Right atrium auricular region (tissue), 2 donors: Measurements from ENCODE around the gene CCDC158. TPM values are rescaled to one million over a fixed set of nuclear protein-coding genes. Genes with fewer than 3 reads are reported as not detected.

ENCODE experiments used
- DNase-seq: peaks from one replicate; pipeline ENCODE4 v3.0.0-alpha.2; 2019; ENCODE audit warnings: low spot score
- H3K27ac ChIP-seq, 2 donors: fragments of 200-600 bp; sonication (generic); 1 replicate in 1 of 2; 2 replicates in 1 of 2; pipeline ENCODE4 v1.5.1; 2016 to 2019
- H3K27me3 ChIP-seq, 2 donors: fragments of 200-600 bp; sonication (generic); one replicate each; pipeline versions ENCODE4 v1.5.1 to v1.6.0; 2017 to 2019
- H3K36me3 ChIP-seq: fragments of 200-600 bp; sonication (generic); one replicate; pipeline ENCODE4 v1.5.1; 2016
- H3K4me1 ChIP-seq, 2 donors: fragments of 200-600 bp; sonication (generic); one replicate each; pipeline versions ENCODE4 v1.5.1 to v1.6.0; 2017 to 2019
- H3K4me3 ChIP-seq, 2 donors: fragments of 200-600 bp; sonication (generic); 1 replicate in 1 of 2; 2 replicates in 1 of 2; pipeline ENCODE4 v1.5.1; 2017 to 2019; ENCODE audit warnings: mild to moderate bottlenecking in 1 of 2, moderate library complexity in 1 of 2
- H3K9me3 ChIP-seq, 2 donors: fragments of 200-600 bp; sonication (generic); one replicate each; pipeline ENCODE4 v1.5.1; 2019
- total RNA-seq, 2 donors: library from RNA; depleted of rRNA; stranded (reverse); fragments of >200 nt; gene quantifications; one replicate each; pipeline ENCODE4 v1.1.0, GENCODE V29; 2016
- TF ChIP-seq, protein P1 (sequence below), 2 donors: fragments of 200-600 bp; sonication (generic); IDR thresholded peaks; one replicate each; pipeline ENCODE4 v1.5.1; 2019; ENCODE audit warnings: antibody characterized with exemption in 2 of 2

The CCDC158 gene
- total RNA-seq, 2 donors from 2014 or later, result 0.19 to 0.79 TPM

DNA sequence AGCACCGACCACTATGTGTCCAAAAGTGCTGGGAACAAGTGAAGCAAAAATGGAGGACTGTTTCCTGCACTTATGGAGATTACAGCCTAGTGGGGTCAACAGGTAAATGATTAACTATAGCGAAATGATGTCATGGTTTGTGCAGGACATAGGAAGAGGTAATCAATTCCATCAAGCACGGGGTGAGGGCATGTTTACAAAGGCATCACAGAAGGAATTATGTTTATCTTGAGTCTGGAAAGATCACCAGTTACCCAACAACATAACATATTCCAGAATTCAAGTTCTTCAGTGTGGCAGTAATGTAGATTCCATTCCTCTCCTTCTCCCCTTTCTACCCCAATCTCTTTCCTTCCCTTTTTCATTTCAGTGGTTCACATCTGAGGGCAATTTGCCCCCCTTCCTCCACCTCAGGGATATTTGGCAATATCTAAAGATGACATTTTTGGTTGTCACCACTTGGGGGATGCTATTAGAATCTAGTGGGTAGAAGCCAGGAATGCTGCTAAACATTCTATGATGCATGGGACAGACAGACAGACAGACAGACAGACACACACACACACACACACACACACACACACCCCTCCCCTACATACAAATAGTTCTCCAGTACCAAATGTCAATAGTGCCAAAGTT is 145.3 kb downstream of the CCDC158 start:
- H3K27me3 ChIP-seq, result no peaks in the 10 kb centered on the region
- TF ChIP-seq, protein P1, sequence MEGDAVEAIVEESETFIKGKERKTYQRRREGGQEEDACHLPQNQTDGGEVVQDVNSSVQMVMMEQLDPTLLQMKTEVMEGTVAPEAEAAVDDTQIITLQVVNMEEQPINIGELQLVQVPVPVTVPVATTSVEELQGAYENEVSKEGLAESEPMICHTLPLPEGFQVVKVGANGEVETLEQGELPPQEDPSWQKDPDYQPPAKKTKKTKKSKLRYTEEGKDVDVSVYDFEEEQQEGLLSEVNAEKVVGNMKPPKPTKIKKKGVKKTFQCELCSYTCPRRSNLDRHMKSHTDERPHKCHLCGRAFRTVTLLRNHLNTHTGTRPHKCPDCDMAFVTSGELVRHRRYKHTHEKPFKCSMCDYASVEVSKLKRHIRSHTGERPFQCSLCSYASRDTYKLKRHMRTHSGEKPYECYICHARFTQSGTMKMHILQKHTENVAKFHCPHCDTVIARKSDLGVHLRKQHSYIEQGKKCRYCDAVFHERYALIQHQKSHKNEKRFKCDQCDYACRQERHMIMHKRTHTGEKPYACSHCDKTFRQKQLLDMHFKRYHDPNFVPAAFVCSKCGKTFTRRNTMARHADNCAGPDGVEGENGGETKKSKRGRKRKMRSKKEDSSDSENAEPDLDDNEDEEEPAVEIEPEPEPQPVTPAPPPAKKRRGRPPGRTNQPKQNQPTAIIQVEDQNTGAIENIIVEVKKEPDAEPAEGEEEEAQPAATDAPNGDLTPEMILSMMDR (IDR thresholded peaks at IDR 0.05), result no peak
- H3K4me3 ChIP-seq, result no peak overlapping the region

DNA sequence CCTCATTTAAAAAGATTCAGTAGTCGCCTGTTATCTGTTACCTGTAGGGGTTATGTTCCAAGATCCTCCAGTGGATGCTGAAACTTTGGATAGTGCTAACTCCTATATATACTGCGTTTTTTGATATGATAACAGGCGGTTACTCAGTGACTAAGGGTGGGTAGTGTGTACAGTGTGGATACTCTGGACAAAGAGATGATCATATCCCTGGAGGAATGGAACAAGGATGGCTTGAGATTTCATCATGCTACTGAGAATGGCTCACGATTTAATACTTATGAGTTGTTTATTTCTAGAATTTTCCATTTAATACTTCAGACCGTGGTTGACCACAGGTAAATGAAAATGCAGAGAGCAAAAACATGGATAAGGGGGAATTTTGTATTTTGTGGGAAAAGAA is 147.9 kb downstream of the CCDC158 start:
- Histone ChIP-seq H3K4me1 (no peaks in the 10 kb centered on the region), H3K4me3 (no peak overlapping the region), H3K36me3 (no peaks in the 10 kb centered on the region), H3K27me3 (no peaks in the 10 kb centered on the region), H3K9me3 (no peaks in the 10 kb centered on the region), H3K27ac (no peak overlapping the region)
- DNase-seq, result no peak
- TF ChIP-seq, protein P1 (IDR thresholded peaks at IDR 0.05), result no peak

More for the DNA sequence above, 145.3 kb downstream of the CCDC158 start:
- no peak for DNase-seq
- Histone ChIP-seq H3K4me1 (peaks cover 0 to 6% of the 10 kb centered on the region in 2 donors), H3K36me3 (no peaks in the 10 kb centered on the region), H3K27ac (no peak overlapping the region), H3K9me3 (no peaks in the 10 kb centered on the region)

DNA sequence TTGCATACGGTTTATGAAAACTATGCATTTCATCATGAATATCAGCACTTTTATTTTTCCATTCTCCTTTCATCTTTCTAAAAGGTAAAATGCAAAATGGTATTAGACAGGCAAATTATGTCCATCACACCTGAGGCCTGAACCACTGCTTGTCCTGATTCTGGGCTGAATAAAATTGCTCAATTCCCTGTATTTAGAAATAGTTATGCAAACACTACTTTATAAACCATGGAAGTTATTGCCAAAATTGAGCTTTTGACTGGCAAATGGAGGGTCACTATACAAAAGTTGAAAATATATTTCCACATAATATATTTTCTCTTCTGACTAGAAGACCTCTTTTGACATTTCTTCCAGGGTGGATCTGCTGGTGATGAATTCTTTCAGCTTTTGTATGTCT is 148.4 kb downstream of the CCDC158 start:
- no peaks in the 10 kb centered on the region for H3K27me3 ChIP-seq
- TF ChIP-seq, protein P1 (IDR thresholded peaks at IDR 0.05), result no peak
- H3K9me3 ChIP-seq, result no peaks in the 10 kb centered on the region
- DNase-seq, result no peak
- H3K4me1 ChIP-seq, result no peaks in the 10 kb centered on the region
- H3K4me3 ChIP-seq, result no peak overlapping the region
- no peak overlapping the region for H3K27ac ChIP-seq
- H3K36me3 ChIP-seq, result no peaks in the 10 kb centered on the region

DNA sequence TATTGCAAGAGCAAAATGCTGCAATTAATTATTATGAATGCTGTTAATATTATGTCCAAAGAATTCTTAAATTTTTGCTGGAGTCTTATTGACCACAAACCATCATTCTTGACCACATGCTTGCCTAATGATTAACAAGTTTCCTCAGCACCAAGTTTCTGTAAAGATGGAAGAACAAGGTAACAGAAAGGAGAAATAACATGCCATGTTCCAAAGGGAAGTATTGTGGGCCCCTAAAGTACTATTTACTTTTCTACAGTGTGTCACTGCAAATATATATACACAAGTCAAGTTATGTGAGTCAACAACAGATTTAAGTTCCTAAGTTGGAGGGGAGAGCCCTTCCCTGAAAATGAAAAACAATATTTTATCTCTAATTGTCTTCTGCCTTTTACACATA is 148.9 kb downstream of the CCDC158 start:
- no peak overlapping the region for H3K27ac ChIP-seq
- H3K4me3 ChIP-seq, result no peak overlapping the region
- H3K36me3 ChIP-seq, result no peaks in the 10 kb centered on the region
- H3K4me1 ChIP-seq, result no peaks in the 10 kb centered on the region
- H3K27me3 ChIP-seq, result no peaks in the 10 kb centered on the region
- H3K9me3 ChIP-seq, result no peaks in the 10 kb centered on the region
- TF ChIP-seq, protein P1 (IDR thresholded peaks at IDR 0.05), result no peak
- DNase-seq, result no peak

DNA sequence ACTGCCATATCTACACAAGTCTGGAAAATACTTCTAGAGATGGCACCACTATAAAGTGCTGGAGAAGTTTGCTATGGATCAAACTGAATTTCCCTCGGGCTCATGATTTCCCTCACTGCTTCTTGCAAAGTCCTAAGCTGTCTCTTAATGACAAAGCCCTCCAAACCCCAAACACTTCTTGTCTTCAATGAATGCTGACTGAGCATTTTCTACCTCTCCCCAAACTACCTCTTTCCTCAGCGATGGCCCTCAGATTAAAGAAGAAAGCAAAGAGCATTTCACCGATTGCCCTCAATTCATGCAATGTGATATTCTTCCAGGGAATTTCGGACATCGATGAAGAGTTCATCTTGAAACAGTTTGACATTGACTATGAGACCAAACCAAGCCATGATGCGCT is 149.7 kb downstream of the CCDC158 start:
- Histone ChIP-seq H3K4me1 (no peaks in the 10 kb centered on the region), H3K4me3 (no peak overlapping the region), H3K9me3 (no peaks in the 10 kb centered on the region), H3K27ac (no peak overlapping the region), H3K36me3 (no peaks in the 10 kb centered on the region), H3K27me3 (no peaks in the 10 kb centered on the region)
- TF ChIP-seq, protein P1 (IDR thresholded peaks at IDR 0.05), result no peak
- no peak for DNase-seq
